GM18520 (cell line): ENCODE measurements around the gene ASPRV1.

Source experiments
- ATAC-seq: cut with Tn5 transposase; IDR thresholded peaks from one replicate; pipeline ENCODE4 v1.9.1; 2021; ENCODE audit not compliant: unreplicated experiment

Gene ASPRV1

DNA sequence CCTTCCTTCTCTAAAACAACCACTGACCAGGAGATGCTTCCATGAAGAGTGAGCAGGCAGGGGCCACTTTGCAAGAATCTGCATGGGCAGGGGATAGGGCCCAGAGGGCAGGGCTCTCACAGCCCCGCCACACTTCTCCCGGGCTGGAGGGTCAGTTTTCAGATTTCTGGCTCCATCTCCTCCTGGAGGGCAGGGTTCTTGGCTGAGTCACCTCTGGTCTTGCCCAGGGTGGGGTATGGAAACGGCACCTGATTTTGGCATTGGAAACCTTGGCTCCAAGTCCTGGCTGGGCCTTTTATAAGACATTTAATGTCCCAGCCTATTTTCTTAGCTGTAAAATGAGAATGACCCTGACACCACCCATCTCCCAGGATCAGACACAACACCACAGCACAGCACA, 27.6 kb upstream of the ASPRV1 start:
- no peak for ATAC-seq

DNA sequence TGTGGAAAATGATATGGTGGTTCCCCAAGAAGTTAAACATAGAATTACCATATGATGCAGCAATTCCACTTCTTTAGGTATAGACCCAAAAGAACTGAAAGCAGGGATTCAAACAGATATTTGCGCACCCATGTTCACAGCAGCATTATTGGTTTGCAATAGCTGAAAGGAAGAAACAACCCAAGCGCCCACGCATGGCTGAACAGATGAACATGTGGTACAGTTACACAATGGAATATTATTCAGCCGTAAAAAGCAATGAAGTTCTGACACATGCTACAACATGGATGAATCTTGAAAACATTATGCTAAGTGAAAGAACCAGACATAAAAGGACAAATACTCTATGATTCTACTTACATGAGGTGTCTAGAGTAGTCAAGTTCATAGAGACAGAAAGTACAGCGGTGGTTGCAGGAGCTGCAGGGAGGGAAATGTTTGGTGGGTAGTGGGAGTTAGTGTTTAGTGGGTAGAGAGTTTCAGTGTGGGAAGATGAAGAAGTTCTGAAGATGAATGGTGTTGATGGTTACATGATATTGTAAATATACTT, 26.7 kb upstream of the ASPRV1 start:
- no peak for ATAC-seq

DNA sequence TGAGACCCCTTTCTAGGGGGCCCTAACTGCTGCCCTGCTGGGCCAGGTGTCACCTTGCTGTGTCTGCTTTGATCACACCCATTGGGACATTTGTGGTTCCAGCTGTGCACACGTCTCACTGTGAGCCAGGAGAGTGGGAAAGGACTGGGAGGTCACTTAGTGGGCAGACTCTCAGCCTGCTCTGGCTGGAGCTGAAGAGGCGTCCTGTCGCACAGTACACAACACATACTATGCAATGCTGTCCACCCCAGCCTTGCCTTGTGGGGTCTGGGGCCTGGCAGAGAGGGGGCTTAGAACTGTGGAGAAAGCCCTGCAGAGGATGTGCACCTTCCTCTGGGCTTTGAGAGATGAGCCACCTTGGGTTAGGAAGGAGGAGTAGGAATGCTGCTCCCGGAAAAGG, 25.3 kb upstream of the ASPRV1 start:
- no peak for ATAC-seq

DNA sequence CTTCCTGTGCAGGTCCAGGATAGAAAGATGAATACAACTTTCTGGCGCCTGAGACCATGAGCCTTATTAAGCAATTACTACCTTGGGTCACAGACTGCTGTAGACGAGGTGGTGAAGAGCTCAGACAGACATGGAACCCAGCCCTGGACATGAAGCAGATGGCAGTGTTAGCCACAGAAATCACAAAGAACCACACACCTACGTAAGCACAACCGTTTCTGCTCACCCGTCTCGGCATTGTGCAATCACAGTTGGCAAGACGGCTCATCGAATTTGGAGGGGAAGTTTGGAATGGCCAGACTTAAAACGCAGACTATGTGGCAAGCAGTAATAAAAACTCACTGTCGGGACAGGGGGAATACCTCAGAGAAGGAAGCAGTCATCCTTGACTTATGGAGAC, 24.3 kb upstream of the ASPRV1 start:
- ATAC-seq = no peak

DNA sequence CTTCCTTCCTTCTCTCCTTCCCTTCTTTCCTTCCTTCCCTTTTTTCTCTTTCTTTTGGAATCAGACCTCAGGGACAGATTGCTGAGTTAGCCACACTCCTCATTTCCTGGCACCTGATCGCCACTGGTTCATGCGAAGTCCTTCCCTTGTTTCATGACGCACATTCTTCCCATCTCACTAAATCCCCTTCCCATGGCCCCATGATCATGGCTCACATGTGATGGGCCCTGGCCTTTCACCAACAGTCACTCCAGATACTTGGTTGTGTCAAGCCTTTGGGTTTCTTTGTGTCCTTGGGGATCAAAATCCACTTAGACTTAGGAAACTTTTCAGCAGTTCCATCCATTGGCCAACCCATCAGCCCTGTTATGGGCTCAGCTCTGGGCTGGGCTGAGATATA, 23.8 kb upstream of the ASPRV1 start:
- no peak for ATAC-seq

DNA sequence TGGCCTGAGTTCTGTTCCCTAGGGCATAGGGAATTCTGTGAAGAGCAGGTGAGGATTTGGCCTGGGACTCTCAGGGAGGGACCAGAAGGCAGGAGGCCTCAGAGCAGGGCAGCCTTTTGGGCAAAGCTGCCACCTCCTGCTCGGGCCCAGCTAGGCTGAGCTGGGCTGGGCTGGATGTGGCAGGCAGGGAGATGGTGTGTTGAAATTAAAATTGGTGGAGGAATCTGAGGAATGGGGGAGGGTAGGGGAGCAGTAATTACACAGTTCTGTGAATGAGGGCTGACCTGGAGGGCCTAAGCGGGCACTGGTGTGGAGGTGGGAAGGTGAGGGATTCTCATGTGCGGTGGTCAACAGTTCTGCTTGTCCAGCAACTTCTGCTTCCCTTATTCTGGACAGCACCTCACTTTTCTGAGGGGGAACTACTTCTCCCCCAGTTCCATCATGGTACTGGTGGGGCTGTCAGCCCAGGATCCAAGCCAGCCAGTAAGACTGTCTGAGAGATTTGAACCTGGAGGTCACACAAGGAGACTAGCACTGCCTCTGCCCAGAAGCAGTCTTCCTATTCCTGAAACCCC, 22.0 kb upstream of the ASPRV1 start:
- no peak for ATAC-seq

DNA sequence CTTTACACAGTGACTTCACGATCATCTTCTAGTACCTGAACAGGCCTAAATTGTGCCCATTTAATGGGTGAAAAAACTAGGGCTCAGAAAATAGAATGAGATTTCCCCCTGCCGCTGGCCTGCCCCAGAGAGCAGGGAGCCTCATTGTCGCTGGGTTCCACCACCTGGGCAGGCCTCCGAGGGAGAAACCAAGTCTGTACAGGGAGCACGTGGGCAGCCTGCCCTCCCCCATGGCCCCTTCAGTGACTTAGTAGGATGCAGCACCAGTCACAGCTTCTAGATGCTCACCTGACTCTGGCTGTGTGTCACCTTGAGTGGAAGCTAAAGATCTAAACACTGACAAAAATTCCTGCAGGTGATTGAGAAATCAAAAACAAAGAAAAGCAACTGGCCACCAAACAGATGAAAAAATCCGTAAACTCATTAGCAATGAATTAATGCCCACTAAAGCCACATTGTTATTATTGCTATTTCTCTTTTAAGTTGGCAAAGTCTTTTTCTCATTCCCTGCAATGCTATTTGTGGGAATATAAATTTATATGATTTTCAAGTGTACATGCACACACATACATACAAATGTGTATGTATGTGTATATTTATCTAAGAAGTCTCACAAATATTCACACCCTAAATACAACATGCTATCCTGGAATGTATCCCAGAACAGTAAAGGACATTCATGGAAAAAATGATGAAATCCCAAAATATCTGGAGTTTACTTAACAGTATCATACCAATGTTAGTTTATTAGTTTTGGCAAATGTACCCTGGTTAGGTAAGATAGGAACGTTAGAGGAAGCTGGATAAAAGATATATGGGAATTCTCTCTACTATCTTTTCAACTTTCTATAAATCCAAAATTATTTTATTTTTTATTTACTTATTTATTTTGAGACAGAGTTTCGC, 18.7 kb upstream of the ASPRV1 start:
- ATAC-seq = no peak

DNA sequence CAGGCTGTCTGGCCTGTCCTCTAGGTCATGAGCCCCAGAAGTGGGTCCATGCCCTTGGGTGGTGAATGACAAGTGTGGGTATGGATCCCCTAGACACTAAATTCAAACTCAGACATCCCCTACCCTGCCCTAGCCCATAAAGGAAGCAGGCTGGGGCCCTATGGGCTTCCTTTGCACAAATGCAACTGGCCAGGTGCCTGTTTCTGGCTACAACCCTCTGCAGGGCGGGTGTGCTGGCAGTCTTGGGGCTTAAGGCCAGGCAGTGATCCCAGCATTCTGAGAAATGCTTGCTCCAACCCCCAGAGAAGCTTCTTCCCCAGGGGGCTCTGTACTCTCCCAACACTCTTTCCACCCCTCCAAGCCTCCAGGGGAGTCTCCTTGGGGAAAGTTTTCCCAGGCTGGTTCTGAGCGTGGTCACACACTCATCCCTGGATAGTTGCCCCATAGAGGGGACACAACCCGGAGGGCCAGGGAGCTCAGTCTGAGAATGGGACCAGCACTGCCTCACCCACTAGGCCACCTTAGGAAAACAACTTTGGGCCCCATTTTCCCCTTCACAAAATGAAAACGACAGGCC, 16.6 kb upstream of the ASPRV1 start:
- ATAC-seq = no peak

DNA sequence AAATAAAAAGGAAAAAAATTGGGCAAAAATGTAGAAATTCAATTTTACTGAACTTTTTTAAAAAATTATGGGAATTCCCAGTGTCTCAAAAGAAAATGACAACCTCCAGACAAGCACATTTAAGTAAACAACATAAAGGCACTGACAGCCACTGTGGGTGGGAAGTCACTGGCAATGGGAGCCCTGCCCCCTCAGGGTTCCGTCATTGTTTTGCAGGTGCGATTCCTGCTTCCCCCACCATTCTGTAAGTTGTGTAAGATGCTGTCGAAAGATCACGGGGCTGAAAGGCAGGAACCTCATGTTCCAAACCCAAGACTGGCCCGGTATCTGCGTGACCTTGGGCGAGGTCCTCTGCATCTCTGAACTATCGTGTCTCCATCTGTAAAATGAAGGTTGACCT, 15.8 kb upstream of the ASPRV1 start:
- no peak for ATAC-seq

DNA sequence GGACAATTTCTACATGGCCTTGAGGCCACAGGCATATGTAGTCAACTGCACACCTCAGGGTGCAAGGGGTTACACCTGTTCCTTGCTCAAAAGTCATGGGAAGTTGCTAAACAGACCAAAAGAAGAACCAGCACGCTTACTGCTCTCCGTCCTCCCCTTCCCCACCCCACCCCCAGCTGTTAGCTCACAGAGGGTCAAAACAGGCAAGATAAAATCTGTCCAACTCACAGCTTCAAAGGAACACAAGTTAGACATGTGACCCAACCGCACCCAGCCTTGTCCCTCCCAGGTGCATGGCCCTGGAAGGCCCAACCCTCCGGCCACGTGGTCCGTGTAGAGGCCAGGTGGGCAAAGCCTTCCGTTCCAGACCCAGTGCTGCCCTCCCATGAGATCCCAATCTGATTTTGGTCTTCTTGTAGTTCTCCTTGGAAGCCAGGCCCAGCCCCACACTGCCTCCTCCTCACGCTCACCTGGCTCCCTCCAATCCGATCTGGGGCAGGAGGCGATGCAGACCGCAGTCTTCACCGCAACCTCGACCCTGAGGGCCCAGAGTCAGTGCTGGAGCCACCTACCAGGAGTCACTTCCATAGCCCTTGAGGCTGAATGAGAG, 14.5 kb upstream of the ASPRV1 start:
- no peak for ATAC-seq

DNA sequence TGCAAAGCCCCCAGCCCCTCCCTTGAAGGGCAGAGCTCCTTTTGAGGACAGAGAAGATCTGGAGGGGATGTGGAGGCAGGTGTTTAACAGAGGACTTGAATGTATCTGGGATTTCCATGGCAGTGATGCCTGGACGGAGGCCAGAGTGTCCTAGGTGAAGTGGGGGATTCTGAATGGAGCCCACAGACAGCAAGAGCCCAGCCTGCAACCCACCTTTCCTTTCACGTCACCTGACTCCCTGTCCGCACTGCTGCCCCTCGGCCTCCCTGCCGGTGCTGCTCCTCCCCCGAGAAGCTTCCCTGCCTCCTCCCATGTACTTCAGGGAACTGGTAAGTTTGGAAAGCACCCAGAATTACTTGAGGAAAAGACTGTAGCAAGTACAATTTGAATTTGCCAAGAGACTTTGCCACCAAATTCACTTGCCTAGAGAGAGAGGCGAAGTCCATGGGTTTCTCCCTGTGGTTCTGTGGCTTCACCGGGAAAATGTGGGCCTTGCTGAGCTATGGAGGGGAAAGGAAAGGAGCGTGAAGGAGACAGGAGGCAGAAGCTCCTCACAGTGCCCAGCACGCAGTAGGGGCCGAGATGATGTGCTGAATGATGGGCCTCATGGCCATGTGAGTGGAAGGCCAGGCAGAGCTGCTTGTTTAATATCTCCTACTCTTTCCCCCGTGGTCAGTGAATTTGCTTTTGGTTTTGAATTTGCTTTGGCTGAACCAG, 13.9 kb upstream of the ASPRV1 start:
- no peak for ATAC-seq

DNA sequence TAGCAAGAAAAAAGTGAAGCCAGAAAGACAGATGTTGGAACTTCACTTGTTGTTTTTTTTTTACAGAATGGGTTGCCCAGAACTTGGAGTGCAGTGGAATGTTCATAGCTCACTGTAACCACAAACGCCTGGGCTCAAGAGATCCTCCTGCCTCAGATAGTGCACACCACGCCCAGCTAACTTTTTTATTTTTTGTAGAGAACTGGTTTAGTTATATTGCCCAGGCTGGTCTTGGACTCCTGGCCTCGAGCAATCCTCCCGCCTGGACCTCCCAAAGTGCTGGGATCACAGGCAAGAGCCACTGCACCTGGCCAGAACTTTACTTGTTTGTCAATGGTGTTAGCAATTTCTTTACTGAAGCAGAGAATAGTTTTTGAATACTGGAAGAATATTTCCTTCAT, 11.9 kb upstream of the ASPRV1 start:
- ATAC-seq = no peak

DNA sequence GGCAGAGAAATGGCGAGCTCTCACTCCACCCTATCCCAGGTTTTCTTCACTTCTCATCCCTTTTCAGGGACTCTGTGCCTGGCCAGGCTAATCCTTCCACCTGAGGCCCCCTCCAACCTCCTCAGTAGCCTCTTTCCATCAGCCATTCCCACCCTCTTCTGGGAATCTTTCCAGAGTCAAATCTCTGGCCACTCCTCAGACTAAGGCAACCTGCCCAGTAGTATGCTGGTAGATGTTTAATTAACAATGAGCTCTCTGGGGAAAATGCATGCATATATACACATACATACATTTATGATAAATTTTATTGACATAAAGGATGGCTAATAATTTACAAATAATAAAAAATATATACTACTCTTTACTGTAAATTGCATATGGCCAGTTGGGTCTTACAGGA, 11.4 kb upstream of the ASPRV1 start:
- no peak for ATAC-seq

DNA sequence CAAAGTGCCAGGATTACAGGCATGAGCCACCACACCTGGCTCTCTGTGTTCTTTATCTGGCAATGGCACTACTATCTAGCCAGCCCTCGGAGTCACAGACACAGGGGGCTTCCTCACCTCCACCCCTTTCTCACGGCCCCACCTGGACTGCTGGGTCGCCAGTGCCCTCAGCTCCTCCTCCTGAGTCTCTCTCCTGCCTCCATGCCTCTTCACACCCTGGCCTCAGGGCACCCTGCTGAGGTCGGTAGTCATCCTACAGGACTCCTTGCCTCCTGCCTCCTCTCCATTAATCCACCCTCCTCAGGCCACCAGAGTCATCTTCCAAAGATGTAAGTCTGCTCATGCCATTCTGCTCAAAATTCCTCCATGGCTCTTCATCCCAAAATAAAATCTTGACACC, 8.6 kb upstream of the ASPRV1 start:
- ATAC-seq = no peak

DNA sequence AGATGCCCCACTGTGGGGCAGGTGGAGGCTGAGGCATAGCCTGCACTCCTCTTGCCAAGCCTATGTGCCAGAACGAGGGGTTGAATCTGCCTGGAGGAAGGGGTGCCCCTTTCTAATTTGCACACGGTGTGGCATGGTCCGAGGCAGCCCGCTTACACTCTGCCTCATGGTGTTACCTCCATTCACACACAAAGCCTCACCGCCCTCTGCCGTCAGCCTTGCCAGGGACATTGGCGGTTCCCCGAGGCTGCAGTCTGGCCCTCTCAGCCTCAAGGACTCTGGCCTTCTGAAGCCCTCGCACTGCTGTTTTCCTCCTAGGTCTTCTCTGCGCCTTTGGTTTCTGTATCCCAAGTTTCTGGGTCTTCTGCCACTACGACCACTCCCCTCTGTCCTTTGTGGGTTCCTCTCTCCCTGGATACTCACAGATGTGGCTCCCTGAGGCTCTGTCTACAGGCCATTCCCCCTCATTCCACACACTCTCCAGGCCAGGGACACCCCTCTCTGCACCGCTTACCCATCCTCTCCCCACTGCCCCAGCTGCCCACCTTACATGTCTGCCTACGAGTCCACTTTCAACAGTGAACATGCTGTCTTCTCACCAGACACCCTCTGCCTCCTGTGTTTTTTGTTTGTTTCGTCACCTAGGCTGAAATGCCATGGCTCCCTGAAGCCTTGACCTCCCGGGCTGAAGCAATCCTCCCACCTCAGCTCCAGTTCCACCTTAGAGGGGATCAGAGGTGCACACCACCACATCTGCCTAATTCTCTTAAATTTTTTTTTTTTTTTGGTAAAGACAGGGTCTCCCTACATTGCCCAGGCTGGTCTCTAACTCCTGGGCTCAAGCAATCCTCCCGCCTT, 7.9 kb upstream of the ASPRV1 start:
- no peak for ATAC-seq

DNA sequence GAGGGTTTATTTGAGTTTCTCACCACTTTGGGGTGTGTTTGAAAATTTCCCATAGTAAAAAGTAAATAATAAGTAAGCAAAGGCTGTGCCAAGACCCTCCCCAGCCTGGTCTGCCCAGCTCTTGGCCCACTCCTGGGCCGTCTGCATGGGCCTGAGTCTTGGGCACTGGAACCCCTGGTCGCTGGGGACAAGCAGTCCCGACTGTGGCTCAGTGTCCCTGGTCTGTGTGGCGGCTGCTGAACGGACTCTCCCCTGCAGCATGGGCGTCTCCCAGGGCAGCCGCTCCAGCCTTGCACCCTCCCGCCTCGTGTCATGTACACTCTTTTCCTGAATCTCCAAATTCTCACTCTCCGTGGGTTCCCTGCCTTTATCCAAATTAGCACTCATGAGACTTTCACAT, 7.2 kb upstream of the ASPRV1 start:
- ATAC-seq = no peak

DNA sequence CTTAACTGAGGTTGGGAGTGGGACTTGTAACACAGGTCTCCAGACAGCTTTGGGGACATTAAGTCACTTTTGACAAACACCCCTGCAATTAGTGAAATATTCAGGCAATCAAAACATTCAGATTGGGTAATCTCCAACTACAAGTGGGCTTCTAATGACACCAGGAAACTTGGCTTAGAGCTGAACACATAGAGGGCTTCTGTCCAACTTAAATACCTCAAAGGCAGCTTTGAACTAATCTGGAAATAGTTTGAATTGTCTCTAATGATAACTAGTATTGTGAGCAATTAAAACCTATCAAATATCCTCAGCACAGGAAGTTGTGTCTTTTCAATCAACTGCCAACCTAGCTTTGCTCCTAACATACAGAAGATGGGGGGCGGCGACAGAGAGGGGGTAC, 5.1 kb upstream of the ASPRV1 start:
- no peak for ATAC-seq

DNA sequence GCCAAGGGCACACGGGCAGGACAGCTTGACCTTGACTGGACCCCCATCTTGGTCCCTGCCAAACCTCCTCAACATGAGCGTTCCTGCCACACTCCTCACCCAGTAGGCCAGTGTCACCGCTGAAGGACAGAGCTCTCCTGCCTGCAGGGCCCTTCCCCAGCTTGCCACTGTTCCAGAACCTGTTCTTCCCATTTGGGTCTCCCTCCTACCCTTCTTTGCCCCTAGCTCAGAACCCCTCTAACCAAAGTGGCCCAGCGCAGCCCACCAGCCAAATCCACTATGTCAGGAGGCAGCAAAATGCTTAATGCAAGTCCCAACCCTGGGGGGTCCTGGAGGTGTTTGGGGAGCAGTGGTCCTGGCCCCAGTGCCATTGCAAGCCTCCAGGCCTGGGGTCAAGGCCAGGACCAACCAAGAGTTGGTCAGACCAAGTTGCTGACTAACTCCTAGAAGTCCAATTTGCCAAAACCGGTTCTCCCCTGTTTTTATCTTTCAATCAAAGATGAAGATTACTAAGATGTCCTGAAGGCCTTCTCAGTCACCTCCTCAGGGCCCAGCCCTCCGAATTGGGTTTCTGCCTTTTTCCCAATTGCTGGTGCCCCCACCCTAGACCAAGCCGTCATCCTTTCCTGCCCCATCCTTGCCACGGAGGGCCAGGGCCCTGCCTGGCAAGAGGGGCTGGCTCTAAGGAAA, 4.5 kb upstream of the ASPRV1 start:
- ATAC-seq = no peak

DNA sequence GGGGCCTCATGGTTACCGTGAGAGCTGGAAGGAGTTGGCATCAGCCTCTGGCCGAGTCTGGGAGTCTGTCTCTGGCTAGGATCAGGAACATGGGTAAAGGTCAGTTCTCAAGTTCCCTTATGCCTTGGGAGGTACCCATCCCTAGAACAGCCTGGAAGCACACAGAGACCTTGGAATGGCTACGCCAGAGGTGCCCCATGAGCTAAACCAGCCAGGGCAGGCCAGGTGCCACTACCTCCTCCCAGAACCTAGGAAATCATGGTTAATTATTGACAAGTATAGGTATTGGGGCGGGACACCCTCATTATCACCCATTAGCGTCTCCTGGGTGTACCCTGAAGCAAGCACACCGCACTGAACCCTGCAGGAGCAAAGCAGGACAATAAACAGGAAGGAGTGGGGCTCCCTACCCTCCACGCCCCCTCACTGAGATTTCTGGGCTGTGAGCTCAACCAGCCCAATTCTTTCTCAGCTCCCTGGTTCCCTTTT, 3.0 kb upstream of the ASPRV1 start:
- ATAC-seq = no peak
